Hematopoietic multipotent progenitor cell treated with erythropoietin and hydrocortisone succinate and interleukin-3 and kit ligand, for 17 days (in vitro differentiated cells): ENCODE data around the gene ZNF630.
"Not testable (repeated sequence)": the region's sequence is repeated elsewhere in the genome, so short reads cannot be mapped to it uniquely, and the experiment has no call there.

ENCODE experiments used
- DNase-seq: peaks from one replicate; pipeline ENCODE4 v3.0.0-alpha.2; 2015; ENCODE audit warnings: low spot score

ZNF630 gene

GRCh38 chrX:48028091-48028490 is 43.3 kb downstream of the ZNF630 start:
- DNase-seq: no peak

GRCh38 chrX:48027545-48027944 is 43.9 kb downstream of the ZNF630 start:
- not testable (repeated sequence) for DNase-seq

GRCh38 chrX:48025561-48025960 is 45.9 kb downstream of the ZNF630 start:
- DNase-seq: peak; percentile 70

- no peak for DNase-seq
These were observed 48.7 kb downstream of the ZNF630 start for GRCh38 chrX:48022738-48023137.

- DNase-seq: no peak
These were observed 49.3 kb downstream of the ZNF630 start for GRCh38 chrX:48022100-48022499.

GRCh38 chrX:48021026-48021900 is 50.2 kb downstream of the ZNF630 start:
- DNase-seq: peak; percentile 74

- DNase-seq: not testable (repeated sequence)
These were observed 51.0 kb downstream of the ZNF630 start for GRCh38 chrX:48020472-48020871.

GRCh38 chrX:48019892-48020291 is 51.5 kb downstream of the ZNF630 start:
- DNase-seq: not testable (repeated sequence)

DNA sequence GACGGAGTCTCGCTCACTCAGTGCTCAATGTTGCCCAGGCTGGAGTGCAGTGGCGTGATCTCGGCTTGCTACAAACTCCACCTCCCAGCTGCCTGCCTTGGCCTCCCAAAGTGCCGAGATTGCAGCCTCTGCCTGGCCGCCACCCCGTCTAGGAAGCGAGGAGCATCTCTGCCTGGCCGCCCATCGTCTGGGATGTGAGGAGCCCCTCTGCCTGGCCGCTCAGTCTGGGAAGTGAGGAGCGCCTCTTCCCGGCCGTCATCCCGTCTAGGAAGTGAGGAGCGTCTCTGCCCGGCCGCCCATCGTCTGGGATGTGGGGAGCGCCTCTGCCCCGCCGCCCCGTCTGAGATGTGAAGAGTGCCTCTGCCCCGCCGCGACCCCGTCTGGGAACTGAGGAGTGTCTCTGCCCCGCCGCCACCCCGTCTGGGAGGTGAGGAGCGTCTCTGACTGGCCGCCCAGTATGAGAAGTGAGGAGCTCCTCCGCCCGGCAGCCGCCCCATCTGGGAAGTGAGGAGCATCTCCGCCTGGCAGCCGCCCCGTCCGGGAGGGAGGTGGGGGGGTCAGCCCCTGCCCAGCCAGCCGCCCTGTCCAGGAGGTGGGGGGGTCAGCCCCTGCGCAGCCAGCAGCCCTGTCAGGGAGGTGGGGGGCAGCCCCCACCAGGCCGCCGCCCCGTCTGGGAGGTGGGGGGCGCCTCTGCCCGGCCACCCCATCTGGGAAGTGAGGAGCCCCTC is 54.7 kb downstream of the ZNF630 start:
- not testable (repeated sequence) for DNase-seq

DNA sequence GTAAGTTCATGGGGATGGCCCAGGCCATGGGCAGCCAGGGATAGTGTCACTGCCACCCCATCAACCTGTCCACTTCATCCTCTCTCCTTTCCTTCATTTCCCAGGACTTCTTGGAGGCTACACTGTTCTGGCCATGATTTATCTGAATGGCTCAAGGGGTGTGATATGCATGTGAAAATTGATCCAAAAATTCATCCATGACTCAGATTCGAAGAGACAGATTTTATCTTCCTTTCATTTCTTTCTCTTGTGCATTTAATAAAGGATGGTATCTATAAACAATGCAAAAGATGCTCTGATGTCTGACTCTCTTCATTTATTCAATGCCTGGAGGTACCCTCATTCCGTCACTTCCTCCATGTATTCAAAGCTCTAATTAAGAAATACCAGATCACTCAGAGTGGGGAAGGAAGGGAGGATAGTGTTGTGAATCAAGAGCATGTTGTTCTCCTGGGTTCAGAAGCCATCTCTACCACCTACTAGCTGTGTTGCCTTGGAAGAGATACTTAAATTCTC is 61.9 kb downstream of the ZNF630 start:
- not testable (repeated sequence) for DNase-seq
